Prostate gland (tissue), 2 donors: ENCODE measurements around the gene ULK2. TPM values are rescaled to one million over a fixed set of nuclear protein-coding genes. Genes with fewer than 3 reads are reported as not detected.
"Not testable (repeated sequence)": the region's sequence is repeated elsewhere in the genome, so short reads cannot be mapped to it uniquely, and the experiment has no call there.

Experiments used
- DNase-seq: peaks from one replicate; pipeline ENCODE4 v3.0.0-alpha.2; 2019; ENCODE audit warnings: low spot score
- H3K27ac ChIP-seq, 2 donors: fragments of 200-600 bp; sonication (generic); 2 replicates each; pipeline ENCODE4 v1.5.1; 2017 to 2019
- H3K27me3 ChIP-seq: fragments of 200-600 bp; sonication (generic); replicated peaks from 2 replicates; pipeline ENCODE4 v1.5.1; 2019; ENCODE audit not compliant: insufficient read depth
- H3K36me3 ChIP-seq, 2 donors: fragments of 200-600 bp; sonication (generic); 1 replicate in 1 of 2; 2 replicates in 1 of 2; pipeline versions ENCODE4 v1.5.1 to v1.8.1; 2017 to 2019
- H3K4me1 ChIP-seq: fragments of 200-600 bp; sonication (generic); replicated peaks from 2 replicates; pipeline ENCODE4 v1.5.1; 2019
- H3K4me3 ChIP-seq, 2 donors: fragments of 200-600 bp; sonication (generic); 2 replicates each; pipeline ENCODE4 v1.5.1; 2017 to 2019
- H3K9me3 ChIP-seq: fragments of 200-600 bp; sonication (generic); 2 replicates; pipeline ENCODE4 v1.5.1; 2017
- CTCF ChIP-seq, 4 experiments: fragments of 200-600 bp in 2 of 4; fragments of 450-650 bp in 2 of 4; sonication (generic) in 2 of 4; IDR thresholded peaks; 1 replicate in 3 of 4; 2 replicates in 1 of 4; pipeline ENCODE4 v1.5.1; 2016 to 2019; ENCODE audit warnings: antibody characterized with exemption in 4 of 4, mild to moderate bottlenecking in 2 of 4, moderate library complexity in 2 of 4
- POLR2A ChIP-seq: fragments of 450-650 bp; IDR thresholded peaks from one replicate; pipeline ENCODE4 v1.6.1; 2016; ENCODE audit warnings: antibody characterized with exemption, mild to moderate bottlenecking
- POLR2AphosphoS5 ChIP-seq: sonication (generic); formaldehyde crosslinking; IDR thresholded peaks from one replicate; pipeline ENCODE4 v1.6.1; 2017; ENCODE audit warnings: antibody characterized with exemption
- WGBS: methylation state at CpG from one replicate; pipeline ENCODE4 v1.1.5; 2018; 5-methylcytosine and 5-hydroxymethylcytosine counted together
- intact Hi-C: fragments of 100-400 bp; cut with DNase I; formaldehyde crosslinking; loops from one replicate; pipeline ENCODE4 v1.14.2; 2022
- total RNA-seq, 2 donors: library from RNA; depleted of rRNA; stranded (reverse); fragments of >200 nt; gene quantifications; one replicate each; pipeline ENCODE4 v1.1.0, GENCODE V29; 2016

ULK2 gene
- total RNA-seq, 2 donors from 2014 or later: 15.9 to 44.4 TPM

GRCh38 chr17:19766421-19767270, 101.1 kb downstream of the ULK2 start:
- peak; percentile 61 for DNase-seq
- Histone ChIP-seq H3K27me3 (no peaks in the 10 kb centered on the region), H3K4me3 (no peak overlapping the region), H3K9me3 (no peaks in the 10 kb centered on the region), H3K36me3 (no peaks in the 10 kb centered on the region), H3K4me1 (no peaks in the 10 kb centered on the region), H3K27ac (no peak overlapping the region)
- no peak for TF ChIP-seq POLR2A
- peak; percentile 73 to 95 (median 91) for TF ChIP-seq CTCF (IDR thresholded peaks at IDR 0.05)
- peak; percentile 37 for TF ChIP-seq POLR2AphosphoS5
- intact Hi-C loops: loop anchor here (1.0 kb wide), 1 partner anchor 252 kb away; no protein-coding TSS in a partner anchor
- 24% methylated on average over 12 of the region's 12 CpGs for WGBS

- Histone ChIP-seq H3K36me3 (no peaks in the 10 kb centered on the region), H3K9me3 (no peaks in the 10 kb centered on the region), H3K4me3 (no peak overlapping the region), H3K27me3 (no peaks in the 10 kb centered on the region), H3K27ac (no peak overlapping the region), H3K4me1 (no peaks in the 10 kb centered on the region)
- WGBS: 71% methylated on average over 7 of the region's 7 CpGs
- no peak for DNase-seq
- intact Hi-C loops: loop anchor here (1.0 kb wide), 1 partner anchor 252 kb away; no protein-coding TSS in a partner anchor
- TF ChIP-seq POLR2AphosphoS5 (no peak), CTCF (IDR thresholded peaks at IDR 0.05) (no peak), POLR2A (no peak)
Measured at GRCh38 chr17:19766016-19766415, 101.7 kb downstream of the ULK2 start.

GRCh38 chr17:19763991-19764390, 103.7 kb downstream of the ULK2 start:
- H3K4me3 ChIP-seq, H3K36me3 ChIP-seq, DNase-seq, H3K27ac ChIP-seq, H3K9me3 ChIP-seq, H3K4me1 ChIP-seq, H3K27me3 ChIP-seq: not testable (repeated sequence)
- WGBS: 94% methylated on average over 6 of the region's 6 CpGs
- intact Hi-C loops: loop anchor here (5.0 kb wide), 2 partner anchors 117 to 402 kb away; partner anchors contain the start of genes ALDH3A2 and B9D1

GRCh38 chr17:19763416-19763815, 104.3 kb downstream of the ULK2 start:
- H3K4me3 ChIP-seq: no peak overlapping the region
- DNase-seq: no peak
- intact Hi-C loops: loop anchor here (5.0 kb wide), 2 partner anchors 116 to 401 kb away; partner anchors contain the start of genes ALDH3A2 and B9D1

More at GRCh38 chr17:19763416-19763815, 104.3 kb downstream of the ULK2 start:
- Histone ChIP-seq H3K9me3 (no peaks in the 10 kb centered on the region), H3K4me1 (no peaks in the 10 kb centered on the region), H3K27ac (no peak overlapping the region), H3K36me3 (no peaks in the 10 kb centered on the region), H3K27me3 (no peaks in the 10 kb centered on the region)
- WGBS: 96% methylated on average over 2 of the region's 2 CpGs
- TF ChIP-seq POLR2A: no peak
- no peak for TF ChIP-seq POLR2AphosphoS5
- TF ChIP-seq CTCF (IDR thresholded peaks at IDR 0.05): no peak
